ENCODE measurements around the gene PLEKHG4B.

The PLEKHG4B gene

DNA sequence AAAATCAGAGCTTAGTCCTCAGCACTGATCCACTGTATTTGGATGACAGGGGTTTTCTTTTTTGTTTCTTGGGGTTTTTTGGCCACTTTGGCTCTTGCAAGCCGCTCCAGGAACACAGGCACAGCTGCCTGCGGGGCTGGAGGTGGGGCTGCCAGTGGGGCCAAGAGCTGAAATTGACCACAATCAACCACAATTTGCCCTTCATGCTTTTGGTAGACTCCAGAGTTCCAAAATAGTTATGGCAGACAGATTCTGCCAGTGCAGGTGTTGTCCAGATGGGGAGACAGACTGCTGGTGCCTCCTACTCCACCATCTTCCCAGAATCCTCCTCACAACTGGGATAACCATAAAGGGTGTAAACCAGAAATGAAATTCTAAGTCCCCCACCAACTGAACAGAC, 36.5 kb downstream of the PLEKHG4B start:
- no peak overlapping the region for H3K4me3 ChIP-seq (ENCODE audit: low read length)
- H3K79me2 ChIP-seq (ENCODE audit: low read length) = no peaks in the 10 kb centered on the region
- H3K27me3 ChIP-seq (replicated peaks; ENCODE audit: insufficient read depth, low read length) = no peaks in the 10 kb centered on the region
- H3K36me3 ChIP-seq (replicated peaks; ENCODE audit: insufficient read depth, low read length) = no peaks in the 10 kb centered on the region
- no peak for DNase-seq
- TF ChIP-seq, protein P1, sequence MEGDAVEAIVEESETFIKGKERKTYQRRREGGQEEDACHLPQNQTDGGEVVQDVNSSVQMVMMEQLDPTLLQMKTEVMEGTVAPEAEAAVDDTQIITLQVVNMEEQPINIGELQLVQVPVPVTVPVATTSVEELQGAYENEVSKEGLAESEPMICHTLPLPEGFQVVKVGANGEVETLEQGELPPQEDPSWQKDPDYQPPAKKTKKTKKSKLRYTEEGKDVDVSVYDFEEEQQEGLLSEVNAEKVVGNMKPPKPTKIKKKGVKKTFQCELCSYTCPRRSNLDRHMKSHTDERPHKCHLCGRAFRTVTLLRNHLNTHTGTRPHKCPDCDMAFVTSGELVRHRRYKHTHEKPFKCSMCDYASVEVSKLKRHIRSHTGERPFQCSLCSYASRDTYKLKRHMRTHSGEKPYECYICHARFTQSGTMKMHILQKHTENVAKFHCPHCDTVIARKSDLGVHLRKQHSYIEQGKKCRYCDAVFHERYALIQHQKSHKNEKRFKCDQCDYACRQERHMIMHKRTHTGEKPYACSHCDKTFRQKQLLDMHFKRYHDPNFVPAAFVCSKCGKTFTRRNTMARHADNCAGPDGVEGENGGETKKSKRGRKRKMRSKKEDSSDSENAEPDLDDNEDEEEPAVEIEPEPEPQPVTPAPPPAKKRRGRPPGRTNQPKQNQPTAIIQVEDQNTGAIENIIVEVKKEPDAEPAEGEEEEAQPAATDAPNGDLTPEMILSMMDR (IDR thresholded peaks at IDR 0.05; ENCODE audit: low read length) = no peak
- TF ChIP-seq EZH2 (optimal IDR thresholded peaks at IDR 0.05; ENCODE audit: low read depth, low read length) (no peak), EZH2phosphoT487 (IDR thresholded peaks at IDR 0.05; ENCODE audit: low read length) (no peak)
- 0 out of 2 replicates have a peak overlapping the region, but pooled peaks have one; percentile 0 for H2AFZ ChIP-seq (ENCODE audit: low read length)
- H3K9ac ChIP-seq (ENCODE audit: low read length) = no peak overlapping the region
- no peaks in the 10 kb centered on the region for H3K9me3 ChIP-seq (replicated peaks; ENCODE audit: insufficient read depth, low read length)
- H3K4me1 ChIP-seq (ENCODE audit: low read length) = no peaks in the 10 kb centered on the region
- no peaks in the 10 kb centered on the region for H4K20me1 ChIP-seq (ENCODE audit: insufficient read depth, low read length)
- H3F3A ChIP-seq (ENCODE audit: insufficient read depth, low read length) = no peaks in the 10 kb centered on the region
- no peak overlapping the region for H3K27ac ChIP-seq (ENCODE audit: low read length)
- no peaks in the 10 kb centered on the region for H3K9me2 ChIP-seq (replicated peaks; ENCODE audit: insufficient read depth, low read length)
- no peak overlapping the region for H3K4me2 ChIP-seq (ENCODE audit: low read depth, low read length)

DNA sequence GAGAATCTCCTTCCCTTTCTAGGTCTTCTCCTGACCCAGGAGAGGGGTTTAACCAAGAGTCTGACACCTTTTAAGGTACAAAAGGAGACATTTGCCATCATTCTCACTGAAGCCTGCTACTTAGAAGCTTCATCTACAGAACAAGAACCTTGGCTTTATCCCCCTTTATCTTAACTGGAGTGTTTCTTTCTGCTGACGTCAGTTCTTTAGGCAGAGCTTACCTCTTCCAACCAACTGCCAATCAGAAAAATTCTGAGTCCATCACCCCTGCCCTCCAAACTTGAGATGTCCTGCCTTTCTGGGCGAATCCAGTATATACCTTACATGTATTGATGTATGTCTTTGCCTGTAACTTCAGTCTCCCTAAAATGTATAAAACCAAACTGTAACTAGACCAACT, 37.2 kb downstream of the PLEKHG4B start:
- H2AFZ ChIP-seq (ENCODE audit: low read length) = 0 out of 2 replicates have a peak overlapping the region, but pooled peaks have one; percentile 0
- no peak for DNase-seq
- no peak overlapping the region for H3K4me2 ChIP-seq (ENCODE audit: low read depth, low read length)
- no peaks in the 10 kb centered on the region for H3F3A ChIP-seq (ENCODE audit: insufficient read depth, low read length)
- TF ChIP-seq EZH2phosphoT487 (IDR thresholded peaks at IDR 0.05; ENCODE audit: low read length) = no peak
- TF ChIP-seq EZH2 (optimal IDR thresholded peaks at IDR 0.05; ENCODE audit: low read depth, low read length) = no peak
- TF ChIP-seq, protein P1 (IDR thresholded peaks at IDR 0.05; ENCODE audit: low read length) = no peak
- H3K9me2 ChIP-seq (replicated peaks; ENCODE audit: insufficient read depth, low read length) = no peaks in the 10 kb centered on the region
- no peaks in the 10 kb centered on the region for H3K36me3 ChIP-seq (replicated peaks; ENCODE audit: insufficient read depth, low read length)
- no peaks in the 10 kb centered on the region for H3K27me3 ChIP-seq (replicated peaks; ENCODE audit: insufficient read depth, low read length)
- no peak overlapping the region for H3K4me3 ChIP-seq (ENCODE audit: low read length)
- H4K20me1 ChIP-seq (ENCODE audit: insufficient read depth, low read length) = no peaks in the 10 kb centered on the region
- no peaks in the 10 kb centered on the region for H3K79me2 ChIP-seq (ENCODE audit: low read length)
- no peak overlapping the region for H3K9ac ChIP-seq (ENCODE audit: low read length)
- no peak overlapping the region for H3K27ac ChIP-seq (ENCODE audit: low read length)
- H3K9me3 ChIP-seq (replicated peaks; ENCODE audit: insufficient read depth, low read length) = no peaks in the 10 kb centered on the region
- no peaks in the 10 kb centered on the region for H3K4me1 ChIP-seq (ENCODE audit: low read length)

DNA sequence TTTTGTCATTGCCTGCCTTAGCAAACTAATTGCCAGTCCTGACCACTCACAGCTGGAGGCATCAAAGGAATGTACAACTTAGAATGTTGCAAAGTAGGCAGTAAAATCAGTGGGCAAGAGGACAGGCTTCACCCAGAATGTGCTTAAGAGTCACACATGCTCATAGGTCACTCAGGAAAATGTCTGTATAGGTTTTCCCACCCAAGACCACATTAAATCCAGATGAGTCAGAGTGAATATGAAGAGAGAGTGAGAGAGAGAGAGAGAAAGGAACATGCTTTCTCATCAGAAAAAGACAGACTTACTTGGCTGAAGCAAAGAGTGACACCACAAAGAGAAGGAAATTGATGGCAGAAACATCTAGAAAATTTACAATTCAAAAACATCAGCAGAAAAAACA, 37.9 kb downstream of the PLEKHG4B start:
- H3F3A ChIP-seq (ENCODE audit: insufficient read depth, low read length) = no peaks in the 10 kb centered on the region
- no peaks in the 10 kb centered on the region for H3K9me3 ChIP-seq (replicated peaks; ENCODE audit: insufficient read depth, low read length)
- no peaks in the 10 kb centered on the region for H3K4me1 ChIP-seq (ENCODE audit: low read length)

More for the DNA sequence above, 37.9 kb downstream of the PLEKHG4B start:
- H2AFZ ChIP-seq (ENCODE audit: low read length) = no peak overlapping the region
- no peaks in the 10 kb centered on the region for H3K27me3 ChIP-seq (replicated peaks; ENCODE audit: insufficient read depth, low read length)
- no peaks in the 10 kb centered on the region for H3K9me2 ChIP-seq (replicated peaks; ENCODE audit: insufficient read depth, low read length)
- no peak overlapping the region for H3K9ac ChIP-seq (ENCODE audit: low read length)
- H4K20me1 ChIP-seq (ENCODE audit: insufficient read depth, low read length) = no peaks in the 10 kb centered on the region
- H3K4me3 ChIP-seq (ENCODE audit: low read length) = no peak overlapping the region
- no peak for DNase-seq
- H3K27ac ChIP-seq (ENCODE audit: low read length) = no peak overlapping the region
- H3K4me2 ChIP-seq (ENCODE audit: low read depth, low read length) = no peak overlapping the region
- TF ChIP-seq, protein P1 (IDR thresholded peaks at IDR 0.05; ENCODE audit: low read length) = no peak
- TF ChIP-seq EZH2phosphoT487 (IDR thresholded peaks at IDR 0.05; ENCODE audit: low read length) (no peak), EZH2 (optimal IDR thresholded peaks at IDR 0.05; ENCODE audit: low read depth, low read length) (no peak)
- H3K79me2 ChIP-seq (ENCODE audit: low read length) = no peaks in the 10 kb centered on the region
- H3K36me3 ChIP-seq (replicated peaks; ENCODE audit: insufficient read depth, low read length) = no peaks in the 10 kb centered on the region

Measured in MM.1S (cell line).